HEK293T (cell line): Measurements from ENCODE around the gene PIP5K1C.

ENCODE experiments used
- ARNT ChIP-seq: fragments of 450-650 bp; IDR thresholded peaks from 2 replicates; pipeline ENCODE4 v1.6.1; 2017; ENCODE audit warnings: mild to moderate bottlenecking
- BHLHE40 ChIP-seq: fragments of 450-650 bp; IDR thresholded peaks from 2 replicates; pipeline ENCODE4 v1.6.1; 2016; ENCODE audit warnings: mild to moderate bottlenecking, moderate library complexity, borderline replicate concordance
- CTBP1 ChIP-seq: fragments of 450-650 bp; IDR thresholded peaks from 2 replicates; pipeline ENCODE4 v1.6.1; 2016; ENCODE audit warnings: borderline replicate concordance
- ELF4 ChIP-seq: fragments of 450-650 bp; IDR thresholded peaks from 2 replicates; pipeline ENCODE4 v1.6.1; 2017; ENCODE audit warnings: antibody characterized with exemption
- FOXA1 ChIP-seq: fragments of 450-650 bp; IDR thresholded peaks from 2 replicates; pipeline ENCODE4 v1.6.1; 2016; ENCODE audit warnings: mild to moderate bottlenecking
- FOXM1 ChIP-seq: fragments of 450-650 bp; IDR thresholded peaks from 2 replicates; pipeline ENCODE4 v1.6.1; 2017; ENCODE audit warnings: mild to moderate bottlenecking, borderline replicate concordance
- HDGF ChIP-seq: fragments of 450-650 bp; IDR thresholded peaks from 2 replicates; pipeline ENCODE4 v1.6.1; 2017; ENCODE audit warnings: antibody characterized with exemption, borderline replicate concordance
- L3MBTL2 ChIP-seq: fragments of 450-650 bp; conservative IDR thresholded peaks from 2 replicates; pipeline ENCODE4 v1.6.1; 2016; ENCODE audit warnings: mild to moderate bottlenecking
- NFRKB ChIP-seq: fragments of 450-650 bp; IDR thresholded peaks from 2 replicates; pipeline ENCODE4 v1.6.1; 2016; ENCODE audit warnings: mild to moderate bottlenecking, moderate library complexity
- SP1 ChIP-seq: fragments of 450-650 bp; IDR thresholded peaks from 2 replicates; pipeline ENCODE4 v1.6.1; 2017
- SUZ12 ChIP-seq: fragments of 450-650 bp; IDR thresholded peaks from 2 replicates; pipeline ENCODE4 v1.6.1; 2016; ENCODE audit warnings: mild to moderate bottlenecking
- TARDBP ChIP-seq: fragments of 450-650 bp; IDR thresholded peaks from 2 replicates; pipeline ENCODE4 v1.6.1; 2016

DNA sequence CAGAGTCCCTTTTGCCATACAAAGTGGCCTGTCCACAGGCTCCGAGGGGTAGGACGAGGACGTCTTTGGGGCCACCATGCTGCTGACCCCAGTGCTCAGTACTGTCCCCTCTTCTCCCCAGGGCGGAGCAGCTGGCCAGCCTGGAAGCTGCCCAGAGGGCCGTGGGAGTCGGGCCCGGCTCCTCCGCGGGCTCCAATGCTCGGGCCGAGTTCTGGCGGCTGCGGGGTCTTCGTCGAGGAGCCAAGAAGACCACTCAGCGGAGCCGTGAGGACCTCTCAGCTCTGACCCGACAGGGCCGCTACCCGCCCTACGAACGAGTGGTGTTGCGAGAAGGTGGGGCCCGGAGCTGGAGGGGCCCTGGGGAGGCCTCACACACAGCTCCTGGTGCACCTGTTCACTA lies 40.2 kb upstream of the PIP5K1C start:
- no peak for TF ChIP-seq FOXA1
- no peak for TF ChIP-seq HDGF
- no peak for TF ChIP-seq NFRKB
- no peak for TF ChIP-seq BHLHE40
- no peak for TF ChIP-seq SUZ12
- no peak for TF ChIP-seq FOXM1
- TF ChIP-seq TARDBP, result no peak
- TF ChIP-seq L3MBTL2, result no peak
- TF ChIP-seq SP1, result no peak
- no peak for TF ChIP-seq ARNT
- TF ChIP-seq ELF4, result no peak
- no peak for TF ChIP-seq CTBP1
